Activated CD4-positive, alpha-beta memory T cell treated with anti-CD3 and anti-CD28 coated beads for 36 hours (primary cell): ENCODE results near the gene LDLR. TPM values are rescaled to one million over a fixed set of nuclear protein-coding genes. Genes with fewer than 3 reads are reported as not detected.
"Not testable (repeated sequence)": the region's sequence is repeated elsewhere in the genome, so short reads cannot be mapped to it uniquely, and the experiment has no call there.

Experiments used
- CTCF ChIA-PET: fragments of 350-600 bp; sonication (Branson Sonifier 250); formaldehyde crosslinking; loops from one replicate; lab custom pipeline; 2021; ENCODE audit warnings: antibody characterized with exemption, inconsistent platforms; lab: Charles Lee
- POLR2A ChIA-PET: fragments of 350-600 bp; sonication (Branson Sonifier 250); formaldehyde crosslinking; loops from one replicate; lab custom pipeline; 2021; ENCODE audit warnings: antibody characterized with exemption; lab: Charles Lee
- DNase-seq: peaks from one replicate; pipeline ENCODE4 v3.0.0-alpha.2; 2020
- H3K27ac Mint-ChIP-seq: one replicate; pipeline ENCODE4 v1.8.0; 2021; ENCODE audit warnings: mixed read lengths
- H3K27me3 Mint-ChIP-seq: one replicate; pipeline ENCODE4 v1.8.0; 2021; ENCODE audit warnings: mixed read lengths
- H3K36me3 Mint-ChIP-seq: one replicate; pipeline ENCODE4 v1.8.0; 2021; ENCODE audit warnings: mixed read lengths
- H3K4me1 Mint-ChIP-seq: one replicate; pipeline ENCODE4 v1.8.0; 2021; ENCODE audit warnings: low read depth, mixed read lengths
- H3K4me3 Mint-ChIP-seq: one replicate; pipeline ENCODE4 v1.8.0; 2021; ENCODE audit warnings: mild to moderate bottlenecking, mixed read lengths
- H3K9me3 Mint-ChIP-seq: one replicate; pipeline ENCODE4 v1.8.0; 2021; ENCODE audit warnings: mixed read lengths
- intact Hi-C: fragments of 100-400 bp; cut with micrococcal nuclease; formaldehyde crosslinking; loops from one replicate; pipeline ENCODE4 v1.15.1; 2023
- total RNA-seq, 2 experiments: library from RNA; stranded (reverse); gene quantifications; one replicate each; pipeline ENCODE4 v1.2.3, GENCODE V29; 2021

LDLR gene
- total RNA-seq, 2 experiments from 2014 or later = 71.3 to 81.6 TPM

DNA sequence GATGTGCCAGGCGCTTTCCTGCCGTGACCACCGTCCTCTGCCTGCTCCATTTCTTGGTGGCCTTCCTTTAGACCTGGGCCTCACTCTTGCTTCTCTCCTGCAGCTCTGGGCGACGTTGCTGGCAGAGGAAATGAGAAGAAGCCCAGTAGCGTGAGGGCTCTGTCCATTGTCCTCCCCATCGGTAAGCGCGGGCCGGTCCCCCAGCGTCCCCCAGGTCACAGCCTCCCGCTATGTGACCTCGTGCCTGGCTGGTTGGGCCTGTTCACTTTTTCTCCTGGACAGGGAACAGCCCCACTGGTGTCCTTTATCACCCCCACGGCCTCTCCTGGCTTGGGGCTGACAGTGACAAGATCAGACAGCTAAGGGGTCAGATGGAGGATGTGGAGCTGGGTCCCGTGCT is 38.6 kb downstream of the LDLR start:
- ChIA-PET POLR2A (no interaction called here), CTCF (interaction anchor here (1.0 to 4.7 kb wide), 2 partner anchors 22 to 92 kb away, joined by 3 to 28 read pairs; no protein-coding TSS in a partner anchor)
- intact Hi-C loops = no loop called here
- no peak for DNase-seq
- no peaks in the 10 kb centered on the region for H3K27me3 Mint-ChIP-seq
- peaks cover 46% of the 10 kb centered on the region for H3K36me3 Mint-ChIP-seq
- no peak overlapping the region for H3K27ac Mint-ChIP-seq
- H3K4me1 Mint-ChIP-seq = no peaks in the 10 kb centered on the region
- no peaks in the 10 kb centered on the region for H3K9me3 Mint-ChIP-seq
- H3K4me3 Mint-ChIP-seq = no peak overlapping the region

- ChIA-PET CTCF (interaction anchor here (4.7 kb wide), 1 partner anchor 95 kb away, joined by 28 read pairs; no protein-coding TSS in a partner anchor), POLR2A (no interaction called here)
- Mint-ChIP-seq H3K9me3 (no peaks in the 10 kb centered on the region), H3K4me3 (no peak overlapping the region), H3K4me1 (no peaks in the 10 kb centered on the region), H3K36me3 (peaks cover 45% of the 10 kb centered on the region), H3K27me3 (no peaks in the 10 kb centered on the region), H3K27ac (no peak overlapping the region)
- intact Hi-C loops = loop anchor here (1.0 to 10.0 kb wide), 2 partner anchors 95 to 196 kb away; no protein-coding TSS in a partner anchor
- peak; percentile 79 for DNase-seq
Measured at GRCh38 chr19:11130824-11131455, 41.7 kb downstream of the LDLR start.

- DNase-seq = no peak
- POLR2A ChIA-PET = no interaction called here
- Mint-ChIP-seq H3K27me3 (no peaks in the 10 kb centered on the region), H3K27ac (no peak overlapping the region), H3K9me3 (no peaks in the 10 kb centered on the region), H3K4me3 (no peak overlapping the region), H3K4me1 (no peaks in the 10 kb centered on the region), H3K36me3 (peaks cover 40% of the 10 kb centered on the region)
- intact Hi-C loops = loop anchor here (1.0 to 10.0 kb wide), 2 partner anchors 95 to 197 kb away; no protein-coding TSS in a partner anchor
- CTCF ChIA-PET = interaction anchor here (4.7 kb wide), 1 partner anchor 96 kb away, joined by 28 read pairs; no protein-coding TSS in a partner anchor
Measured at GRCh38 chr19:11131471-11131870, 42.2 kb downstream of the LDLR start.

DNA sequence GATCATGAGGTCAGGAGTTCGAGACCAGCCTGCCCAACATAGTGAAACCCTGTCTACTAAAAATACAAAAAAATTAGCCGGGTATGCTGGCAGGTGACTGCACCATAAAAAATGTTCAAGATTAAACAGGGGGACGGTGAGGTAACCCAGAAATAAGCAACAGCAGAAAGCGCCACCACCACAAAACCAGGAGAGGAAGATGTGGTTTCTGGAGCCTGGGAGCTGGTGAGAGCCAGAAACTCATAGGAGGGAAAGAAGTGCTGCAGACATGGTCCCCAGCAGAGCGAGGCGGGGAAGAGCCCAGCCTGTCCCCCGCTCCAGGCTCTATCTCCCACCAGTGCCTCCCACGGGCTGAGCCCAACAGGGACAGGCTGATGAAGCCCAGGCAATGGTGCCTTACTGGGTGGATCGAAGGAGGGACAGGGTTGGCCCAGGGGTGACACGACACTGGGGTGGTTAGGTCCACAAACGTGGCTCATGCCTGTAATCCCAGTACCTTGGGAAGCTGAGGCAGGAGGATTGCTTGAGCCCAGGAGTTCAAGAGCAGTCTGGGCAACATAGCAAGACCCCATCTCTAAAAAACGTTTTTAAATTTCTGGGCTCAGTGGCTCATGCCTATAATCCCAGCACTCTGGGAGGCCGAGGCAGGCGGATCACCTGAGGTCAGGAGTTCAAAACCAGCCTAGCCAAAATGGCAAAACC is 47.3 kb downstream of the LDLR start:
- DNase-seq = no peak
- no peak overlapping the region for H3K27ac Mint-ChIP-seq
- H3K9me3 Mint-ChIP-seq = no peaks in the 10 kb centered on the region
- H3K36me3 Mint-ChIP-seq = peaks cover 13% of the 10 kb centered on the region
- H3K4me3 Mint-ChIP-seq = no peak overlapping the region
- ChIA-PET POLR2A (no interaction called here), CTCF (interaction anchor here (0.7 to 1.6 kb wide), 5 partner anchors 19 to 239 kb away, joined by 4 to 8 read pairs (median 4); partner anchors contain the start of gene SPC24)
- peaks cover 9% of the 10 kb centered on the region for H3K4me1 Mint-ChIP-seq
- no peaks in the 10 kb centered on the region for H3K27me3 Mint-ChIP-seq
- intact Hi-C loops = loop anchor here (1.0 to 10.0 kb wide), 2 partner anchors 67 to 202 kb away; no protein-coding TSS in a partner anchor

- ChIA-PET CTCF (interaction anchor here (0.7 to 2.2 kb wide), 11 partner anchors 8 to 238 kb away, joined by 3 to 10 read pairs (median 5); partner anchors contain the start of gene SPC24), POLR2A (no interaction called here)
- peaks cover 6% of the 10 kb centered on the region for H3K36me3 Mint-ChIP-seq
- peaks cover 9% of the 10 kb centered on the region for H3K4me1 Mint-ChIP-seq
- H3K4me3 Mint-ChIP-seq = peak overlapping the region; percentile 71
- H3K27ac Mint-ChIP-seq = peak overlapping the region; percentile 49
- peak; percentile 71 for DNase-seq
- H3K27me3 Mint-ChIP-seq = no peaks in the 10 kb centered on the region
- intact Hi-C loops = loop anchor here (1.0 to 10.0 kb wide), 3 partner anchors 18 to 203 kb away; partner anchors contain the start of gene SPC24
- H3K9me3 Mint-ChIP-seq = no peaks in the 10 kb centered on the region
Measured at GRCh38 chr19:11137542-11138384, 48.5 kb downstream of the LDLR start.

DNA sequence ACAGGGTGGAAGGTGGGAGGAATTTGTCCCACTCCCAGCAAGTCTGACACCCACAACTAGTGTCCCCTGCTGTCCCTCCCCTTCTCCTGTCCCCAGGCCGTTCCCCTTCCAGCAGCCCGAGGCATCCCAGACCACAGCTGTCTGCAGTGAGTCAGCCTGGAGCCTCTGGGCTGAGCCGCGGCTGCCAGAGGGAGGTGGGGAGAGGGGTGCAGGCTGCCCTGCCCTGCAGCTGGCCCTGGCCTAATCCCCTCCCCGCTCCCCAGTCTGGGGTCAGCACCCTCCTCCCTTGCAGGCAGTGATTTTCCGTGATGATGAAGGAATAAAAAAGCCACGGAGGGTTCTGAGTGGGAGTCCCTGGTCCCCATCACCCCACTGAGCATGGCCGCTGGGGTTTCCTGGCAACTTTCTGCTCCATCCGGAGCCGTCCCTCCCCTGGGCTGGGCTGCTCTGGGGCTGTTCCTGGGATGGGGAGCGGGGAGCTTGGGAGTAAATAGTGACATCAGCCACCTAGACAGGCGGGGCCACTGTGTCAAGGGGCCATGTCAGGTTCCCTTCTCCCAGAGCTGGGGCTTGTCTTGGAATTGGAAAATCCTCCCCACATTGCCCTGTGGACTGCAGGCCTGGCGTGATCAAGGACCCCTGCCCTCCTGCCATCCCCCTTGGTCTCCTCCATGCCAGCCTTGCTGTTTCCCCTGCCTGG is 49.5 kb downstream of the LDLR start:
- no peaks in the 10 kb centered on the region for H3K9me3 Mint-ChIP-seq
- ChIA-PET CTCF (interaction anchor here (1.0 to 2.2 kb wide), 6 partner anchors 9 to 103 kb away, joined by 4 to 10 read pairs (median 6); no protein-coding TSS in a partner anchor), POLR2A (no interaction called here)

GRCh38 chr19:11140023-11140538 is 50.8 kb downstream of the LDLR start:
- CTCF ChIA-PET = interaction anchor here (1.0 kb wide), 1 partner anchor 14 kb away, joined by 3 read pairs; no protein-coding TSS in a partner anchor
- DNase-seq = not testable (repeated sequence)

More for the DNA sequence above, 49.5 kb downstream of the LDLR start:
- H3K27me3 Mint-ChIP-seq = no peaks in the 10 kb centered on the region
- no peak overlapping the region for H3K4me3 Mint-ChIP-seq
- DNase-seq = no peak
- H3K27ac Mint-ChIP-seq = no peak overlapping the region
- intact Hi-C loops = loop anchor here (1.0 to 10.0 kb wide), 2 partner anchors 17 to 204 kb away; partner anchors contain the start of gene SPC24
- H3K4me1 Mint-ChIP-seq = peaks cover 9% of the 10 kb centered on the region
- no peaks in the 10 kb centered on the region for H3K36me3 Mint-ChIP-seq

GRCh38 chr19:11140896-11141295 is 51.6 kb downstream of the LDLR start:
- POLR2A ChIA-PET = interaction anchor here (1.3 kb wide), 1 partner anchor 108 kb away, joined by 3 read pairs; no protein-coding TSS in a partner anchor
- peaks cover 2% of the 10 kb centered on the region for H3K9me3 Mint-ChIP-seq
- no peak overlapping the region for H3K4me3 Mint-ChIP-seq
- peaks cover 9% of the 10 kb centered on the region for H3K4me1 Mint-ChIP-seq
- H3K27me3 Mint-ChIP-seq = no peaks in the 10 kb centered on the region
- no peak overlapping the region for H3K27ac Mint-ChIP-seq
- CTCF ChIA-PET = no interaction called here
- no peak for DNase-seq
- intact Hi-C loops = no loop called here
- peaks cover 7% of the 10 kb centered on the region for H3K36me3 Mint-ChIP-seq

More at GRCh38 chr19:11140023-11140538, 50.8 kb downstream of the LDLR start:
- H3K9me3 Mint-ChIP-seq, H3K27me3 Mint-ChIP-seq, POLR2A ChIA-PET, H3K4me1 Mint-ChIP-seq, intact Hi-C loops, H3K36me3 Mint-ChIP-seq, H3K27ac Mint-ChIP-seq, H3K4me3 Mint-ChIP-seq: not testable (repeated sequence)

- no peak for DNase-seq
- Mint-ChIP-seq H3K27ac (no peak overlapping the region), H3K9me3 (peaks cover 5% of the 10 kb centered on the region), H3K4me1 (peaks cover 9% of the 10 kb centered on the region), H3K36me3 (peaks cover 12% of the 10 kb centered on the region), H3K27me3 (no peaks in the 10 kb centered on the region), H3K4me3 (no peak overlapping the region)
- POLR2A ChIA-PET = interaction anchor here (1.3 kb wide), 1 partner anchor 109 kb away, joined by 3 read pairs; no protein-coding TSS in a partner anchor
- intact Hi-C loops = no loop called here
- CTCF ChIA-PET = no interaction called here
Measured at GRCh38 chr19:11141937-11142527, 52.8 kb downstream of the LDLR start.

DNA sequence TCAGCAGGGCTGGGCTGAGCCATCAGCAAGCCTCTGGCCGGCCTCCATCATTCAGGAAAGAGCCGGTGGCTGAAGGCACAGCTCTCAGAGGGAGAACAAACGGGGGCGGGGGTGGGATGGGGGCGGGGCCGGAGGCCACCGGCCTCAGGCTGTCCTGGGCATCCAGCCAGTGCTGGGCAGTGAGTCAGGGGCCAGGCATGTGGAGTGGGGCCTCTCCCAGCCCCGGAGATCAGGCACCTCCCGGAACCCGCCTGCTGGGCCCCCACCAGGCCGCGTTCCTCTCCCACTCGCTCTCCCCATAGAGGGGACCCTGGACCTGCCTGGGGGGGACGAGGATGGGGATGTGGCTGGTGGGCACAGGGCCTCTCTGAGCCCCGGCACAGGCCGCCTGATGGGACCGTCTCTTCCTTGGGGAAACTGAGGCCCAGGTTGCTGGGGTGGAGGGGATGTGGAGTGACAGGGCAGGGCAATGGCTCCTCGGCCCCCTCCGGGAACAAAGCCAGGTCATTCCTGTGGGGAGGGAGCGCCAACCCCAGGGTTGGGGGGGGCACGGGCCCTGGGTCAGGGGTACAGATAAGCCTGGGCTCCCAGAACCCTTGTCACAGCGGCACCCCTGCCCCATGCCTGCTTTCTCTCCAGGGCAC is 53.4 kb downstream of the LDLR start:
- ChIA-PET CTCF (no interaction called here), POLR2A (no interaction called here)
- Mint-ChIP-seq H3K27ac (no peak overlapping the region), H3K27me3 (no peaks in the 10 kb centered on the region), H3K9me3 (peaks cover 5% of the 10 kb centered on the region), H3K4me3 (no peak overlapping the region), H3K4me1 (peaks cover 5% of the 10 kb centered on the region), H3K36me3 (peaks cover 15% of the 10 kb centered on the region)
- DNase-seq = no peak
- intact Hi-C loops = no loop called here
